ENCODE measurements around the gene ST6GALNAC5. TPM values are rescaled to one million over a fixed set of nuclear protein-coding genes. Genes with fewer than 3 reads are reported as not detected.
A peak's percentile ranks its signal among the peaks of the same experiment; 100 is the strongest.

The ST6GALNAC5 gene
- total RNA-seq, 1 donor from 2014 or later, result 9.5 TPM

- no peak overlapping the region for H3K4me3 Mint-ChIP-seq (ENCODE audit: low read depth)
- no peak for DNase-seq (ENCODE audit: low spot score, unreplicated experiment)
- no peaks in the 10 kb centered on the region for H3K27me3 Mint-ChIP-seq
- TF ChIP-seq CTCF (IDR thresholded peaks at IDR 0.05; ENCODE audit: unreplicated experiment), result no peak
- no peaks in the 10 kb centered on the region for H3K9me3 Mint-ChIP-seq (ENCODE audit: low read depth)
- H3K27ac Mint-ChIP-seq, result peak overlapping the region; percentile 89
- H3K4me1 Mint-ChIP-seq (ENCODE audit: low read depth), result peaks cover 13% of the 10 kb centered on the region
- no peaks in the 10 kb centered on the region for H3K36me3 Mint-ChIP-seq (ENCODE audit: insufficient read depth)
These were observed 51.8 kb downstream of the ST6GALNAC5 start for GRCh38 chr1:76919085-76919484.

GRCh38 chr1:76921590-76921989, 54.3 kb downstream of the ST6GALNAC5 start:
- DNase-seq (ENCODE audit: low spot score, unreplicated experiment), result no peak
- Mint-ChIP-seq H3K27me3 (no peaks in the 10 kb centered on the region), H3K4me1 (ENCODE audit: low read depth) (peaks cover 13% of the 10 kb centered on the region), H3K36me3 (ENCODE audit: insufficient read depth) (no peaks in the 10 kb centered on the region), H3K4me3 (ENCODE audit: low read depth) (no peak overlapping the region), H3K9me3 (ENCODE audit: low read depth) (no peaks in the 10 kb centered on the region), H3K27ac (no peak overlapping the region)
- no peak for TF ChIP-seq CTCF (IDR thresholded peaks at IDR 0.05; ENCODE audit: unreplicated experiment)

- H3K36me3 Mint-ChIP-seq (ENCODE audit: insufficient read depth), result no peaks in the 10 kb centered on the region
- no peaks in the 10 kb centered on the region for H3K27me3 Mint-ChIP-seq
- no peak for TF ChIP-seq CTCF (IDR thresholded peaks at IDR 0.05; ENCODE audit: unreplicated experiment)
- no peak overlapping the region for H3K4me3 Mint-ChIP-seq (ENCODE audit: low read depth)
- H3K9me3 Mint-ChIP-seq (ENCODE audit: low read depth), result no peaks in the 10 kb centered on the region
- peaks cover 2% of the 10 kb centered on the region for H3K4me1 Mint-ChIP-seq (ENCODE audit: low read depth)
- no peak for DNase-seq (ENCODE audit: low spot score, unreplicated experiment)
- no peak overlapping the region for H3K27ac Mint-ChIP-seq
These were observed 58.5 kb downstream of the ST6GALNAC5 start for GRCh38 chr1:76925825-76926224.

- no peak overlapping the region for H3K27ac Mint-ChIP-seq
These were observed 61.2 kb downstream of the ST6GALNAC5 start for GRCh38 chr1:76928522-76928921.

GRCh38 chr1:76929136-76929535, 61.9 kb downstream of the ST6GALNAC5 start:
- Mint-ChIP-seq H3K27ac (no peak overlapping the region), H3K27me3 (no peaks in the 10 kb centered on the region), H3K4me3 (ENCODE audit: low read depth) (no peak overlapping the region), H3K36me3 (ENCODE audit: insufficient read depth) (no peaks in the 10 kb centered on the region), H3K4me1 (ENCODE audit: low read depth) (peaks cover 14% of the 10 kb centered on the region), H3K9me3 (ENCODE audit: low read depth) (no peaks in the 10 kb centered on the region)
- DNase-seq (ENCODE audit: low spot score, unreplicated experiment), result no peak
- no peak for TF ChIP-seq CTCF (IDR thresholded peaks at IDR 0.05; ENCODE audit: unreplicated experiment)

More at GRCh38 chr1:76928522-76928921, 61.2 kb downstream of the ST6GALNAC5 start:
- Mint-ChIP-seq H3K27me3 (no peaks in the 10 kb centered on the region), H3K4me1 (ENCODE audit: low read depth) (peaks cover 8% of the 10 kb centered on the region), H3K4me3 (ENCODE audit: low read depth) (no peak overlapping the region), H3K36me3 (ENCODE audit: insufficient read depth) (no peaks in the 10 kb centered on the region), H3K9me3 (ENCODE audit: low read depth) (no peaks in the 10 kb centered on the region)
- TF ChIP-seq CTCF (IDR thresholded peaks at IDR 0.05; ENCODE audit: unreplicated experiment), result no peak
- DNase-seq (ENCODE audit: low spot score, unreplicated experiment), result no peak

All from progenitor cell of endocrine pancreas (in vitro differentiated cells).